H9 (cell line): ENCODE results near the gene JAK2. TPM values are rescaled to one million over a fixed set of nuclear protein-coding genes. Genes with fewer than 3 reads are reported as not detected.

ENCODE experiments used
- DNase-seq: peaks from one replicate; pipeline ENCODE4 v3.0.0-alpha.2; 2017
- H2AFZ ChIP-seq: one replicate; pipeline ENCODE4 v1.6.1; 2013; ENCODE audit warnings: mild to moderate bottlenecking, low read length, control low read depth, moderate library complexity
- H2AK5ac ChIP-seq: 2 replicates; pipeline ENCODE4 v1.6.1; 2013; ENCODE audit warnings: low read length, control low read depth, mixed read lengths; ENCODE audit not compliant: insufficient read length
- H2BK120ac ChIP-seq: one replicate; pipeline ENCODE4 v1.6.1; 2013; ENCODE audit warnings: low read depth, mild to moderate bottlenecking, low read length, control low read depth, inconsistent platforms; ENCODE audit not compliant: poor library complexity, severe bottlenecking
- H2BK12ac ChIP-seq: 2 replicates; pipeline ENCODE4 v1.6.1; 2013; ENCODE audit warnings: low read length, control low read depth, mixed read lengths, low read depth; ENCODE audit not compliant: insufficient read length
- H2BK15ac ChIP-seq: 2 replicates; pipeline ENCODE4 v1.6.1; 2013; ENCODE audit warnings: low read depth, low read length, control low read depth
- H2BK20ac ChIP-seq: one replicate; pipeline ENCODE4 v1.6.1; 2013; ENCODE audit warnings: low read depth, mild to moderate bottlenecking, low read length, control low read depth, inconsistent platforms; ENCODE audit not compliant: poor library complexity, severe bottlenecking
- H2BK5ac ChIP-seq: 2 replicates; pipeline ENCODE4 v1.6.1; 2013; ENCODE audit warnings: low read length, control low read depth, mixed read lengths; ENCODE audit not compliant: insufficient read length
- H3K14ac ChIP-seq: 2 replicates; pipeline ENCODE4 v1.6.1; 2013; ENCODE audit warnings: low read length, control low read depth; ENCODE audit not compliant: insufficient read depth
- H3K18ac ChIP-seq: 2 replicates; pipeline ENCODE4 v1.6.1; 2013; ENCODE audit warnings: low read depth, mild to moderate bottlenecking, mixed read lengths, low read length, control low read depth; ENCODE audit not compliant: insufficient read length
- H3K23ac ChIP-seq: 2 replicates; pipeline ENCODE4 v1.6.1; 2013; ENCODE audit warnings: low read length, control low read depth, mixed read lengths, low read depth; ENCODE audit not compliant: insufficient read length
- H3K23me2 ChIP-seq: 2 replicates; pipeline ENCODE4 v1.6.1; 2013; ENCODE audit warnings: low read depth, mild to moderate bottlenecking, mixed read lengths, low read length, control low read depth; ENCODE audit not compliant: insufficient read length, poor library complexity, severe bottlenecking
- H3K27ac ChIP-seq: 2 replicates; pipeline ENCODE4 v1.5.1; 2013; ENCODE audit warnings: low read length, control low read depth, mixed read lengths, low read depth; ENCODE audit not compliant: insufficient read length
- H3K27me3 ChIP-seq: 2 replicates; pipeline ENCODE4 v1.6.1; 2013; ENCODE audit warnings: low read length, control low read depth, inconsistent platforms; ENCODE audit not compliant: insufficient read depth
- H3K4ac ChIP-seq: 2 replicates; pipeline ENCODE4 v1.6.1; 2013; ENCODE audit warnings: low read depth, mild to moderate bottlenecking, control low read depth, inconsistent platforms, low read length, moderate library complexity
- H3K4me1 ChIP-seq: 2 replicates; pipeline ENCODE4 v1.6.1; 2013; ENCODE audit warnings: low read length, control low read depth, inconsistent platforms; ENCODE audit not compliant: insufficient read depth
- H3K4me2 ChIP-seq: 2 replicates; pipeline ENCODE4 v1.6.1; 2013; ENCODE audit warnings: low read length, control low read depth, mixed read lengths; ENCODE audit not compliant: insufficient read length, insufficient read depth
- H3K56ac ChIP-seq: 2 replicates; pipeline ENCODE4 v1.6.1; 2013; ENCODE audit warnings: low read depth, mild to moderate bottlenecking, mixed read lengths, low read length, control low read depth; ENCODE audit not compliant: insufficient read length
- H3K79me1 ChIP-seq: 2 replicates; pipeline ENCODE4 v1.6.1; 2013; ENCODE audit warnings: low read depth, mild to moderate bottlenecking, moderate library complexity, low read length, control low read depth, inconsistent platforms; ENCODE audit not compliant: insufficient read depth, poor library complexity, severe bottlenecking
- H3K79me2 ChIP-seq: 2 replicates; pipeline ENCODE4 v1.6.1; 2013; ENCODE audit warnings: low read length, control low read depth, inconsistent platforms; ENCODE audit not compliant: insufficient read depth
- H3K9ac ChIP-seq: 2 replicates; pipeline ENCODE4 v1.6.1; 2013; ENCODE audit warnings: low read length, control low read depth, mixed read lengths; ENCODE audit not compliant: insufficient read length; ENCODE audit errors: extremely low read depth
- H3K9me3 ChIP-seq: one replicate; pipeline ENCODE4 v1.6.1; 2013; ENCODE audit warnings: low read depth, low read length, inconsistent platforms; ENCODE audit not compliant: control insufficient read depth
- H3T11ph ChIP-seq: one replicate; pipeline ENCODE4 v1.6.1; 2013; ENCODE audit warnings: mild to moderate bottlenecking, low read length, control low read depth, inconsistent platforms
- H4K20me1 ChIP-seq: one replicate; pipeline ENCODE4 v1.6.1; 2013; ENCODE audit not compliant: control insufficient read depth, insufficient read length, insufficient read depth
- H4K5ac ChIP-seq: 2 replicates; pipeline ENCODE4 v1.6.1; 2013; ENCODE audit warnings: low read depth, mild to moderate bottlenecking, mixed read lengths, low read length, control low read depth; ENCODE audit not compliant: insufficient read length
- H4K8ac ChIP-seq: replicated peaks from 2 replicates; pipeline ENCODE4 v1.6.1; 2013; ENCODE audit warnings: low read length, control low read depth, mixed read lengths, low read depth; ENCODE audit not compliant: insufficient read length
- H4K91ac ChIP-seq: 2 replicates; pipeline ENCODE4 v1.6.1; 2013; ENCODE audit warnings: low read depth, mild to moderate bottlenecking, moderate library complexity, mixed read lengths, low read length, control low read depth; ENCODE audit not compliant: insufficient read length
- H3K27ac Mint-ChIP-seq, 3 experiments: 2 replicates in 2 of 3; 3 replicates in 1 of 3; pipeline ENCODE4 v1.8.0; 2020 to 2021; ENCODE audit warnings: mixed read lengths in 3 of 3, mild to moderate bottlenecking in 1 of 3, moderate library complexity in 1 of 3
- H3K27me3 Mint-ChIP-seq: 2 replicates; pipeline ENCODE4 v1.8.0; 2021; ENCODE audit warnings: low read depth, mild to moderate bottlenecking, moderate library complexity, mixed read lengths
- H3K36me3 Mint-ChIP-seq, 3 experiments: 2 replicates in 2 of 3; 3 replicates in 1 of 3; pipeline ENCODE4 v1.8.0; 2020 to 2021; ENCODE audit warnings: low read depth in 3 of 3, mixed read lengths in 3 of 3; ENCODE audit not compliant: insufficient read depth in 1 of 3
- H3K4me1 Mint-ChIP-seq, 2 experiments: 2 replicates each; pipeline ENCODE4 v1.8.0; 2020; ENCODE audit warnings: mixed read lengths in 2 of 2
- H3K4me3 Mint-ChIP-seq, 2 experiments: 2 replicates in 1 of 2; 3 replicates in 1 of 2; pipeline ENCODE4 v1.8.0; 2020 to 2021; ENCODE audit warnings: mild to moderate bottlenecking in 2 of 2, mixed read lengths in 2 of 2, moderate library complexity in 1 of 2
- H3K9me3 Mint-ChIP-seq, 2 experiments: 2 replicates in 1 of 2; 3 replicates in 1 of 2; pipeline ENCODE4 v1.8.0; 2020; ENCODE audit warnings: mild to moderate bottlenecking in 2 of 2, mixed read lengths in 2 of 2, moderate library complexity in 1 of 2
- WGBS: extraction: QIAGEN DNeasy Blood & Tissue Kit; methylation state at CpG from one replicate; pipeline ENCODE4 v1.1.7; 2013; ENCODE audit warnings: missing lambda C conversion rate, low lambda C conversion rate, mixed read lengths; ENCODE audit not compliant: insufficient read length; ENCODE audit errors: extremely low coverage; 5-methylcytosine and 5-hydroxymethylcytosine counted together
- total RNA-seq: library from RNA; stranded (reverse); gene quantifications from 2 replicates; pipeline ENCODE4 v1.2.1, GENCODE V29; 2021
- TF ChIP-seq, protein P1 (sequence below): fragments of 200-600 bp; sonication (generic); conservative IDR thresholded peaks from 3 replicates; pipeline ENCODE4 v1.8.0; 2021; ENCODE audit warnings: antibody characterized with exemption, mild to moderate bottlenecking

Gene JAK2
- total RNA-seq, 1 experiment from 2014 or later: 3.4 TPM

DNA sequence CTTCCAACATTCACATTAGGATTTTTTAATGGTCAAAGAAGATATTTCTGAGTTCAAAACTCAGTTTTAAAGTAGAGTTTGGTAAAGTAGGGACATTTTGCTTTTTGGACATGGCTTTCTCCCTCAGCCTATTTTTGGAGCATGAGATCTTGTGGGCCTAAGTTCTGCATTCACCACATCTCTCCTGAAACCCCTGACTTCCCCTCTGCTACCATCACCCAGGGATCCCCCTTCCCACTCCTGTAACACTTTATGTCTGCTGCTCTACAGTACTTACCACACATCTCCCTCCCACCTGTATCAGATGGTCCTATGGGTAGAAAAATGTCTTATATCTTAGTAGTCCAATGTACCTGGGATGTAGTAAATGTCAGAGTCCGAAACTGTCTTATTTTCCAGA, 48.2 kb upstream of the JAK2 start:
- no peak overlapping the region for H4K5ac ChIP-seq
- no peak overlapping the region for H2BK20ac ChIP-seq
- no peak overlapping the region for H3T11ph ChIP-seq
- H2BK120ac ChIP-seq: no peak overlapping the region
- H3K14ac ChIP-seq: no peak overlapping the region
- H3K27me3 Mint-ChIP-seq: no peaks in the 10 kb centered on the region
- WGBS: no CpG with 5 or more reads among the region's 1 CpG
- no peak overlapping the region for H3K4me2 ChIP-seq
- no peak overlapping the region for H3K4me3 Mint-ChIP-seq
- no peak overlapping the region for H2AK5ac ChIP-seq
- no peaks in the 10 kb centered on the region for H3K9me3 Mint-ChIP-seq
- H3K36me3 Mint-ChIP-seq: no peaks in the 10 kb centered on the region
- no peak overlapping the region for H3K56ac ChIP-seq
- no peaks in the 10 kb centered on the region for H3K23me2 ChIP-seq
- H3K9me3 ChIP-seq: no peaks in the 10 kb centered on the region
- H3K9ac ChIP-seq: no peak overlapping the region
- no peak overlapping the region for H4K91ac ChIP-seq
- H3K4me1 Mint-ChIP-seq: no peaks in the 10 kb centered on the region
- TF ChIP-seq, protein P1, sequence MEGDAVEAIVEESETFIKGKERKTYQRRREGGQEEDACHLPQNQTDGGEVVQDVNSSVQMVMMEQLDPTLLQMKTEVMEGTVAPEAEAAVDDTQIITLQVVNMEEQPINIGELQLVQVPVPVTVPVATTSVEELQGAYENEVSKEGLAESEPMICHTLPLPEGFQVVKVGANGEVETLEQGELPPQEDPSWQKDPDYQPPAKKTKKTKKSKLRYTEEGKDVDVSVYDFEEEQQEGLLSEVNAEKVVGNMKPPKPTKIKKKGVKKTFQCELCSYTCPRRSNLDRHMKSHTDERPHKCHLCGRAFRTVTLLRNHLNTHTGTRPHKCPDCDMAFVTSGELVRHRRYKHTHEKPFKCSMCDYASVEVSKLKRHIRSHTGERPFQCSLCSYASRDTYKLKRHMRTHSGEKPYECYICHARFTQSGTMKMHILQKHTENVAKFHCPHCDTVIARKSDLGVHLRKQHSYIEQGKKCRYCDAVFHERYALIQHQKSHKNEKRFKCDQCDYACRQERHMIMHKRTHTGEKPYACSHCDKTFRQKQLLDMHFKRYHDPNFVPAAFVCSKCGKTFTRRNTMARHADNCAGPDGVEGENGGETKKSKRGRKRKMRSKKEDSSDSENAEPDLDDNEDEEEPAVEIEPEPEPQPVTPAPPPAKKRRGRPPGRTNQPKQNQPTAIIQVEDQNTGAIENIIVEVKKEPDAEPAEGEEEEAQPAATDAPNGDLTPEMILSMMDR: no peak
- no peaks in the 10 kb centered on the region for H3K79me1 ChIP-seq
- no peaks in the 10 kb centered on the region for H4K20me1 ChIP-seq
- no peak overlapping the region for H4K8ac ChIP-seq
- H2BK5ac ChIP-seq: no peak overlapping the region
- no peak overlapping the region for H2BK15ac ChIP-seq
- DNase-seq: no peak
- no peak overlapping the region for H3K23ac ChIP-seq
- no peak overlapping the region for H2BK12ac ChIP-seq
- no peak overlapping the region for H2AFZ ChIP-seq
- no peak overlapping the region for H3K4ac ChIP-seq
- no peaks in the 10 kb centered on the region for H3K79me2 ChIP-seq
- no peaks in the 10 kb centered on the region for H3K27me3 ChIP-seq
- H3K4me1 ChIP-seq: no peaks in the 10 kb centered on the region
- H3K27ac Mint-ChIP-seq: no peak overlapping the region
- H3K27ac ChIP-seq: no peak overlapping the region
- no peak overlapping the region for H3K18ac ChIP-seq
